Neural progenitor cell (in vitro differentiated cells): Measurements from ENCODE around the gene UXT. TPM values are rescaled to one million over a fixed set of nuclear protein-coding genes. Genes with fewer than 3 reads are reported as not detected.
A peak's percentile ranks its signal among the peaks of the same experiment; 100 is the strongest.

Source experiments
- DNase-seq: peaks from one replicate; pipeline ENCODE4 v3.0.0-alpha.2; 2016; ENCODE audit warnings: low spot score
- H2AFZ ChIP-seq: fragments of 200-600 bp; sonication (generic); replicated peaks from 2 replicates; pipeline ENCODE4 v1.6.1; 2016; ENCODE audit warnings: antibody characterized with exemption
- H3F3A ChIP-seq: fragments of 200-600 bp; sonication (generic); 2 replicates; pipeline ENCODE4 v1.6.1; 2016; ENCODE audit warnings: antibody characterized with exemption, low read depth
- H3K27ac ChIP-seq: fragments of 200-600 bp; sonication (generic); 2 replicates; pipeline ENCODE4 v1.5.1; 2016; ENCODE audit warnings: mild to moderate bottlenecking
- H3K27me3 ChIP-seq: fragments of 200-600 bp; sonication (generic); 2 replicates; pipeline ENCODE4 v1.6.1; 2016; ENCODE audit warnings: mild to moderate bottlenecking, moderate library complexity
- H3K36me3 ChIP-seq: fragments of 200-600 bp; sonication (generic); 2 replicates; pipeline ENCODE4 v1.5.1; 2016
- H3K4me1 ChIP-seq: fragments of 200-600 bp; sonication (generic); 2 replicates; pipeline ENCODE4 v1.6.1; 2016; ENCODE audit warnings: mixed run types
- H3K4me2 ChIP-seq: fragments of 200-600 bp; sonication (generic); 2 replicates; pipeline ENCODE4 v1.6.1; 2016
- H3K4me3 ChIP-seq: fragments of 200-600 bp; sonication (generic); 2 replicates; pipeline ENCODE4 v1.5.1; 2016
- H3K79me2 ChIP-seq: fragments of 200-600 bp; sonication (generic); 2 replicates; pipeline ENCODE4 v1.6.1; 2016; ENCODE audit warnings: low read depth
- H3K9ac ChIP-seq: fragments of 200-600 bp; sonication (generic); 2 replicates; pipeline ENCODE4 v1.6.1; 2016
- H3K9me3 ChIP-seq: fragments of 200-600 bp; sonication (generic); 2 replicates; pipeline ENCODE4 v1.5.1; 2016; ENCODE audit warnings: low read depth
- H4K20me1 ChIP-seq: fragments of 200-600 bp; sonication (generic); 2 replicates; pipeline ENCODE4 v1.6.1; 2016; ENCODE audit warnings: low read depth
- H3K27ac Mint-ChIP-seq: 3 replicates; pipeline ENCODE4 v1.8.0; 2021; ENCODE audit warnings: mixed read lengths
- H3K27me3 Mint-ChIP-seq: 2 replicates; pipeline ENCODE4 v1.8.0; 2022; ENCODE audit warnings: low read depth, mild to moderate bottlenecking, inconsistent platforms, moderate library complexity, mixed read lengths; ENCODE audit not compliant: insufficient read depth
- H3K36me3 Mint-ChIP-seq: 3 replicates; pipeline ENCODE4 v1.8.0; 2021; ENCODE audit warnings: mixed read lengths
- H3K4me1 Mint-ChIP-seq: 3 replicates; pipeline ENCODE4 v1.8.0; 2021; ENCODE audit warnings: mixed read lengths
- H3K4me3 Mint-ChIP-seq: 3 replicates; pipeline ENCODE4 v1.8.0; 2021; ENCODE audit warnings: mild to moderate bottlenecking, moderate library complexity, mixed read lengths
- H3K9me3 Mint-ChIP-seq: 3 replicates; pipeline ENCODE4 v1.8.0; 2020; ENCODE audit warnings: mixed read lengths
- CTCF ChIP-seq: fragments of 200-600 bp; sonication (generic); IDR thresholded peaks from 2 replicates; pipeline ENCODE4 v1.5.1; 2017; ENCODE audit warnings: antibody characterized with exemption, mild to moderate bottlenecking
- EZH2 ChIP-seq: fragments of 200-600 bp; sonication (generic); IDR thresholded peaks from 2 replicates; pipeline ENCODE4 v1.6.1; 2017; ENCODE audit warnings: antibody characterized with exemption, mild to moderate bottlenecking, moderate library complexity
- EZH2phosphoT487 ChIP-seq: fragments of 200-600 bp; sonication (generic); IDR thresholded peaks from 2 replicates; pipeline ENCODE4 v1.6.1; 2017; ENCODE audit warnings: antibody characterized with exemption
- total RNA-seq: library from RNA; depleted of rRNA; stranded (reverse); fragments of >200 nt; gene quantifications from 2 replicates; pipeline ENCODE4 v1.2.3, GENCODE V29; 2015; ENCODE audit warnings: low replicate concordance

The UXT gene
- total RNA-seq, 1 donor from 2014 or later: 91.9 TPM

GRCh38 chrX:47623540-47624027 is 35.4 kb downstream of the UXT start:
- H3K4me1 Mint-ChIP-seq: peaks cover 3% of the 10 kb centered on the region
- Histone ChIP-seq H3K9ac (no peak overlapping the region), H3K4me3 (peak overlapping the region; percentile 38), H3F3A (no peaks in the 10 kb centered on the region), H3K36me3 (no peaks in the 10 kb centered on the region), H4K20me1 (no peaks in the 10 kb centered on the region), H3K9me3 (no peaks in the 10 kb centered on the region), H2AFZ (peak overlapping the region; percentile 34), H3K27me3 (peaks cover 7% of the 10 kb centered on the region), H3K4me2 (peak overlapping the region; percentile 71), H3K4me1 (no peaks in the 10 kb centered on the region), H3K27ac (no peak overlapping the region), H3K79me2 (no peaks in the 10 kb centered on the region)
- peaks cover 23% of the 10 kb centered on the region for H3K9me3 Mint-ChIP-seq
- peak overlapping the region; percentile 78 for H3K4me3 Mint-ChIP-seq
- DNase-seq: peak; percentile 90
- no peak overlapping the region for H3K27ac Mint-ChIP-seq
- H3K27me3 Mint-ChIP-seq: peaks cover 27% of the 10 kb centered on the region
- no peak for TF ChIP-seq EZH2
- TF ChIP-seq CTCF: no peak
- TF ChIP-seq EZH2phosphoT487: no peak
- no peaks in the 10 kb centered on the region for H3K36me3 Mint-ChIP-seq

- no peak overlapping the region for H3K4me3 Mint-ChIP-seq
- H3K27ac Mint-ChIP-seq: no peak overlapping the region
- H3K36me3 ChIP-seq: no peaks in the 10 kb centered on the region
- H3K27me3 ChIP-seq: peaks cover 7% of the 10 kb centered on the region
- H3K4me3 ChIP-seq: no peak overlapping the region
- DNase-seq: no peak
- H2AFZ ChIP-seq: no peak overlapping the region
- H3K27ac ChIP-seq: no peak overlapping the region
- H3K4me2 ChIP-seq: no peak overlapping the region
- H3K79me2 ChIP-seq: no peaks in the 10 kb centered on the region
- peaks cover 29% of the 10 kb centered on the region for H3K27me3 Mint-ChIP-seq
- H3K9ac ChIP-seq: no peak overlapping the region
- H3K9me3 Mint-ChIP-seq: peaks cover 20% of the 10 kb centered on the region
- H3F3A ChIP-seq: no peaks in the 10 kb centered on the region
- no peaks in the 10 kb centered on the region for H4K20me1 ChIP-seq
- H3K36me3 Mint-ChIP-seq: no peaks in the 10 kb centered on the region
- H3K4me1 ChIP-seq: no peaks in the 10 kb centered on the region
- no peaks in the 10 kb centered on the region for H3K9me3 ChIP-seq
- peaks cover 3% of the 10 kb centered on the region for H3K4me1 Mint-ChIP-seq
- TF ChIP-seq EZH2phosphoT487: no peak
- TF ChIP-seq EZH2: no peak
- no peak for TF ChIP-seq CTCF
Observed at GRCh38 chrX:47621851-47622250, 37.1 kb downstream of the UXT start.

- Histone ChIP-seq H2AFZ (no peak overlapping the region), H3K27ac (no peak overlapping the region), H3K79me2 (no peaks in the 10 kb centered on the region), H3K9ac (no peak overlapping the region), H3K4me3 (no peak overlapping the region), H3K4me2 (peak overlapping the region; percentile 49), H3K36me3 (no peaks in the 10 kb centered on the region), H3K4me1 (no peaks in the 10 kb centered on the region), H3K9me3 (no peaks in the 10 kb centered on the region), H3K27me3 (peaks cover 7% of the 10 kb centered on the region), H3F3A (no peaks in the 10 kb centered on the region), H4K20me1 (no peaks in the 10 kb centered on the region)
- peaks cover 20% of the 10 kb centered on the region for H3K9me3 Mint-ChIP-seq
- no peak for DNase-seq
- H3K36me3 Mint-ChIP-seq: no peaks in the 10 kb centered on the region
- peak overlapping the region; percentile 24 for H3K4me3 Mint-ChIP-seq
- H3K27me3 Mint-ChIP-seq: peaks cover 32% of the 10 kb centered on the region
- TF ChIP-seq EZH2: no peak
- no peak for TF ChIP-seq CTCF
- TF ChIP-seq EZH2phosphoT487: no peak
- no peak overlapping the region for H3K27ac Mint-ChIP-seq
- peaks cover 3% of the 10 kb centered on the region for H3K4me1 Mint-ChIP-seq
Observed at GRCh38 chrX:47620303-47620685, 38.7 kb downstream of the UXT start.
